ENCODE measurements around the gene ZNF710. TPM values are rescaled to one million over a fixed set of nuclear protein-coding genes. Genes with fewer than 3 reads are reported as not detected.

Gene ZNF710
- total and polyA plus RNA-seq, 2 of the 8 experiments (the other 6 are each of a cell fraction or from before 2014, with no cell fraction given) = 10.5 to 24.0 TPM

GRCh38 chr15:89984421-89985010, 16.6 kb upstream of the ZNF710 start:
- Histone ChIP-seq H3K27ac (ENCODE audit: low read depth, low read length) (no peak overlapping the region), H3K4me3 (ENCODE audit: extremely low read depth in 1 of 4, insufficient read depth in 2 of 4, low read depth in 3 of 4, low read length in 4 of 4) (no peak overlapping the region), H3K56ac (replicated peaks; ENCODE audit: insufficient read length, low read depth, low read length) (no peak overlapping the region), H4K20me1 (replicated peaks in 1 of 2; ENCODE audit: control insufficient read depth in 1 of 2, insufficient read depth in 2 of 2, low read length in 2 of 2) (peaks cover 3 to 7% of the 10 kb centered on the region in 2 experiments), H2AK5ac (ENCODE audit: low read depth, low read length) (peak overlapping the region; percentile 47; the same call in 1 of the 2 replicates), H2BK12ac (ENCODE audit: low read depth, low read length) (peak overlapping the region; percentile 27; the same call in 1 of the 2 replicates), H2BK15ac (ENCODE audit: low read length) (no peak overlapping the region), H3K4ac (replicated peaks; ENCODE audit: insufficient read length, low read depth, low read length) (no peak overlapping the region), H3K79me1 (ENCODE audit: low read depth, low read length) (no peaks in the 10 kb centered on the region), H3K9me3 (ENCODE audit: insufficient read depth in 2 of 2, low read depth in 1 of 2, low read length in 1 of 2) (peaks cover 0 to 5% of the 10 kb centered on the region in 2 experiments; a peak in 1 of 4 replicates), H3K18ac (ENCODE audit: extremely low read depth, low read length) (no peak overlapping the region), H3K27me3 (replicated peaks in 1 of 4; ENCODE audit: control insufficient read depth in 3 of 4, extremely low read depth in 1 of 4, insufficient read depth in 3 of 4, low read length in 3 of 4) (peaks cover 21 to 45% (median 42%) of the 10 kb centered on the region in 4 experiments), H2AFZ (ENCODE audit: low read length) (no peak overlapping the region), H2BK5ac (ENCODE audit: low read depth, low read length) (no peak overlapping the region), H4K8ac (ENCODE audit: extremely low read depth, insufficient read depth, low read length) (no peak overlapping the region), H3K4me1 (replicated peaks in 1 of 4; ENCODE audit: control insufficient read depth in 3 of 4, insufficient read depth in 4 of 4, low read length in 3 of 4) (peaks cover 0 to 8% (median 2%) of the 10 kb centered on the region in 4 experiments; a peak in 4 of 7 replicates), H3K9ac (replicated peaks in 1 of 4; ENCODE audit: extremely low read depth in 1 of 4, low read depth in 3 of 4, low read length in 3 of 4) (no peak overlapping the region), H3K4me2 (ENCODE audit: insufficient read depth in 1 of 2, low read depth in 2 of 2, low read length in 2 of 2) (no peak overlapping the region), H4K5ac (ENCODE audit: insufficient read length, low read depth, low read length) (no peak overlapping the region), H3K23me2 (ENCODE audit: low read depth, low read length) (no peaks in the 10 kb centered on the region), H2BK120ac (replicated peaks; ENCODE audit: low read depth, low read length) (no peak overlapping the region), H3K36me3 (ENCODE audit: control insufficient read depth in 2 of 4, insufficient read depth in 4 of 4, low read length in 3 of 4) (0 out of 8 replicates have a peak, but pooled peaks cover 0 to 3% (median 0%) of the 10 kb centered on the region in 4 experiments), H3K23ac (ENCODE audit: insufficient read length) (no peak overlapping the region), H2BK20ac (ENCODE audit: low read length) (no peak overlapping the region), H4K91ac (replicated peaks; ENCODE audit: insufficient read length, low read length) (no peak overlapping the region), H3K79me2 (ENCODE audit: control insufficient read depth in 1 of 2, insufficient read depth in 2 of 2, low read length in 2 of 2) (no peaks in the 10 kb centered on the region), H3K14ac (ENCODE audit: insufficient read length) (no peak overlapping the region)
- WGBS, 2 experiments (ENCODE audit: extremely low coverage in 1 of 2, insufficient coverage in 1 of 2, insufficient read length in 1 of 2, insufficient replicate concordance in 2 of 2, low coverage in 1 of 2, low lambda C conversion rate in 2 of 2, missing lambda C conversion rate in 1 of 2) = 80 to 100% methylated on average over 2 to 6 of the region's 6 CpGs
- no peak for DNase-seq (ENCODE audit: low read depth in 1 of 2, low spot score in 2 of 2)
- POLR2A ChIA-PET (ENCODE audit: partially characterized antibody) = interaction anchor here (1.1 to 2.8 kb wide), 3 partner anchors 13 to 18 kb away, joined by 3 to 19 read pairs (median 4); partner anchors contain the start of gene ZNF710
- CTCF ChIA-PET (ENCODE audit: partially characterized antibody) = interaction anchor here (0.6 to 7.8 kb wide), 6 partner anchors 10 to 102 kb away, joined by 3 to 45 read pairs (median 5); no protein-coding TSS in a partner anchor
- no peak for FAIRE-seq
- no peak for TF ChIP-seq GTF2F1 (IDR thresholded peaks at IDR 0.05; ENCODE audit: borderline replicate concordance, low read depth, low read length)
- TF ChIP-seq ASH2L (IDR thresholded peaks at IDR 0.05; ENCODE audit: low read length) = no peak
- no peak for TF ChIP-seq USF2 (IDR thresholded peaks at IDR 0.05; ENCODE audit: low read length)
- TF ChIP-seq RAD21 (IDR thresholded peaks at IDR 0.05 in 1 of 2, conservative IDR thresholded peaks at IDR 0.05 in 1 of 2; ENCODE audit: low read depth in 2 of 2, low read length in 2 of 2) = no peak
- no peak for TF ChIP-seq TAF1 (IDR thresholded peaks at IDR 0.05; ENCODE audit: low read depth, low read length)
- TF ChIP-seq SAP30 (IDR thresholded peaks at IDR 0.05; ENCODE audit: insufficient read depth, insufficient replicate concordance, low read length) = no peak
- TF ChIP-seq MAFK (IDR thresholded peaks at IDR 0.05; ENCODE audit: low read depth, low read length) = no peak
- no peak for TF ChIP-seq YY1 (IDR thresholded peaks at IDR 0.05; ENCODE audit: low read depth, low read length)
- no peak for TF ChIP-seq ATF2 (IDR thresholded peaks at IDR 0.05; ENCODE audit: low read length)
- TF ChIP-seq CREB1 (IDR thresholded peaks at IDR 0.05) = no peak

All from H1 (cell line).